Kidney capillary endothelial cell (primary cell): ENCODE results near the gene NFAT5.
"Not testable (repeated sequence)": the region's sequence is repeated elsewhere in the genome, so short reads cannot be mapped to it uniquely, and the experiment has no call there.

Experiments used
- DNase-seq: peaks from one replicate; pipeline ENCODE4 v3.0.0-alpha.2; 2018; ENCODE audit warnings: low spot score

NFAT5 gene

GRCh38 chr16:69637206-69637865, 71.6 kb downstream of the NFAT5 start:
- not testable (repeated sequence) for DNase-seq

- not testable (repeated sequence) for DNase-seq
Observed at GRCh38 chr16:69643997-69644396, 78.2 kb downstream of the NFAT5 start.

GRCh38 chr16:69644790-69645189, 79.0 kb downstream of the NFAT5 start:
- no peak for DNase-seq

DNA sequence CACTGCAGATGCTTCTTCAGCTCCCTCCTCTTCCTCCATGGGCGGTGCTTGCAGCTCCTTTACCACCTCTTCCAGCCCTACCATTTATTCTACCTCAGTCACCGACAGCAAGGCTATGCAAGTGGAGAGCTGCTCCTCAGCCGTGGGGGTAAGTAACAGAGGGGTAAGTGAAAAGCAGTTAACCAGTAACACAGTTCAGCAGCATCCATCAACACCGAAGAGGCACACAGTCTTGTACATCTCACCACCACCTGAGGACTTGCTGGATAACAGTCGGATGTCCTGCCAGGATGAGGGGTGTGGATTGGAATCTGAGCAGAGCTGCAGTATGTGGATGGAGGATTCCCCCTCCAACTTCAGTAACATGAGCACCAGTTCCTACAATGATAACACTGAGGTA, 81.3 kb downstream of the NFAT5 start:
- no peak for DNase-seq

- no peak for DNase-seq
Observed at GRCh38 chr16:69651217-69651616, 85.5 kb downstream of the NFAT5 start.

GRCh38 chr16:69654280-69654931, 88.6 kb downstream of the NFAT5 start:
- no peak for DNase-seq

DNA sequence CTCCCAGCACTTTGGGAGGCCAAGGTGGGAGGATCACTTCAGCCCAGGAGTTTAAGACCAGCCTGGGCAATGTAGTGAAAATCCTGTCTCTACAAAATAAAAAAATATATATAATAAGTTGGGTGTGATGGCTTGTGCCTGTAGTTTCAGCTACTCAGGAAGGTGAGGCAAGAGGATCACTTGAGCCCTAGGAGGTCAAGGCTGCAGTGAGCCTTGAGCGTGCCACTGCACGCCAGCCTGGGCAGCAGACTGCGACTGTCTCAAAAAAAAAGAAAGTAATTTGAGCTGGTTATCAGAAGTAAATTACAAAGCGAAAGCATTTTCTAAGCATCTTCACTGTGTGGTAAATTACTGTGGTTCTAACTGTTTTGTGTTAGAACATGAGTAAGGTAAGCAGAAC, 94.4 kb downstream of the NFAT5 start:
- DNase-seq, result no peak

- no peak for DNase-seq
Observed at GRCh38 chr16:69662901-69663300, 97.1 kb downstream of the NFAT5 start.

GRCh38 chr16:69663846-69664245, 98.1 kb downstream of the NFAT5 start:
- no peak for DNase-seq

DNA sequence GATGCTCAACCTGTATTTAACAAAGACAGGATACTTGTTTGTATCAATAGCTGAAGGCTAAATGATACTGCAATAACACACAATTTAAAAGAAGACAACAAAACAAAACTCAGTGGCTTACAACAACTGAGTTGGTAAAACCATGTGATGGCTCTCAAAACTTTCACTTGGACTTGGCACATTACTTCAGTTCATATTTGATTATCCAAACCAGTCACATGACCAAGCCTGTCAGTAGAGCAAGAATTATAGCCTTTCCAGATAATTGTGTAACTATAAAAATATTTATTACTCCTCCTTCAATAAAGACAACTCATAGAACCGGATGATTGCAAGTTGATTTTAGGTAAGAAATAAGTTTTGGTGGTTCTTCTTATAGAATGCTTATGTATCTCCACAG, 103.8 kb downstream of the NFAT5 start:
- DNase-seq, result no peak

GRCh38 chr16:69672315-69672997, 106.7 kb downstream of the NFAT5 start:
- no peak for DNase-seq

DNA sequence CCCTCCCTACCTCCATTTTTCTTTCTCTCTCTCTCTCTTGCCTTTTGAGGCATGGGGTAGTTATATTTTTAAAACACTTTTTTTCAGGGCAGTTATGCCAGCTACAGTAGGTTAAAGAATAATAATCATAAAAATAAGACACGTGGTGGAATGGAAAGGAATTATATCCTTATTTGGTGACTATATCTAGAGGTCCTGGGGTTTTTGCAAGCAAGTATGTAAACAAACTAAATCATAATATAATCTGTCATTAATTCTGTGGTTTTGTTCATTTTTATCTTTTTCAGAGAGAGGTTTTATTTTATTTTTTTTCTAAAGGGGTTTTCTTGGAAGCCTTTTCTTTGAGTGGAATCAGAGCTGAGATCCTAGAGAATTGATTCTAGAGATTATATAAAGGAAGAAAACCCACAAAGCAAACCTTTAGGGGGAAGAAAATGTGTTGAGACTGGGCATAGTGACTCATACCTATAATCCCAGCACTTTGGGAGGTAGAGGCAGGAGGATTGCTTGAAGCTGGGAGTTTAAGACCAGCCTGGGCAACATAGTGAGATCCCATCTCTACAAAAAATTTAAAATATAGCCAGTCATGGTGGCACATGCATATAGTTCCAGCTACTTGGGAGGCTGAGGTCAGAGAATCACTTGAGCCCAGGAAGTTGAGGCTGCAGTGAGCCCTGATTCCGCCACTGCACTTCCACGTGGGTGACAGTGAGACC, 107.4 kb downstream of the NFAT5 start:
- no peak for DNase-seq

DNA sequence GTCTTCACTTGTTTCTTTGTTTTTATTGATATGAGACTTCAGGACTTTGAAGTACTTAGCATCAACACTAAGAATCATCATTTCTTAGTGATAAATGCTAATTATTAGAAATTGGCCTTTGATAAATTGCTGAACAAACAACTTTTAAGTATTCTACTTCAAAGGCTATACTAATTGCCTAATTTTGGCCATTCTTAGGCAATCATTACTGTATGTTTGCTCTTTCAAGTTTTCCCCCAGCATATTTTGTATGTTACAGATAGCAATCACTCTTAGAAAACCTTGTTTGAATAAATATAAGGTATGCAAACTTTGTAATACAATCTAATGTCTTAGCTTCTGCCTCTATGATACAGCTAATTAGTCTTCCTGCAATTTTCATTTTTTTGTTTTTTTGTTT, 114.6 kb downstream of the NFAT5 start:
- DNase-seq, result no peak

DNA sequence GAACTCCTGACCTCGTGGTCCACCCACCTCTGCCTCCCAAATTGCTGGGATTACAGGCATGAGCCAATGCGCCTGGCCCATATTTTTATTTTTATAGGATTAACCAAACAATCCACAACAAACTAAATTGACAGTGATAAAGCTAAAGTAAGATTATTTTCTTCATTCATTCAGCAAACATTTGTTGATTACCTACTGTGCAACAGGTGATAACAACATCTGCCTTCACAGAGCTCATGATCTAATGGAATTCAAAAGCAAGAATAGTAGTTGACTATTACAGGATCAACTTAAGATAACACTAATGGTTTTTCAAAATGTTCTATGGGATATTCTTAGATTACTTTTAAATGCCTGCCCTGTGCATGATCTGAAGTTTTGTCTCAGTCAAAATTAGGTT, 122.8 kb downstream of the NFAT5 start:
- DNase-seq, result no peak

GRCh38 chr16:69691980-69692911, 126.5 kb downstream of the NFAT5 start:
- DNase-seq, result no peak

- no peak for DNase-seq
Observed at GRCh38 chr16:69693916-69694315, 128.2 kb downstream of the NFAT5 start.

- DNase-seq, result no peak
Observed at GRCh38 chr16:69698404-69698803, 132.6 kb downstream of the NFAT5 start.

GRCh38 chr16:69699915-69700314, 134.1 kb downstream of the NFAT5 start:
- no peak for DNase-seq

- DNase-seq, result no peak
Observed at GRCh38 chr16:69701452-69701851, 135.7 kb downstream of the NFAT5 start.

GRCh38 chr16:69701866-69702265, 136.1 kb downstream of the NFAT5 start:
- DNase-seq, result no peak

- no peak for DNase-seq
Observed at GRCh38 chr16:69703638-69704037, 137.9 kb downstream of the NFAT5 start.
